ENCODE data around the gene GALM.

DNA sequence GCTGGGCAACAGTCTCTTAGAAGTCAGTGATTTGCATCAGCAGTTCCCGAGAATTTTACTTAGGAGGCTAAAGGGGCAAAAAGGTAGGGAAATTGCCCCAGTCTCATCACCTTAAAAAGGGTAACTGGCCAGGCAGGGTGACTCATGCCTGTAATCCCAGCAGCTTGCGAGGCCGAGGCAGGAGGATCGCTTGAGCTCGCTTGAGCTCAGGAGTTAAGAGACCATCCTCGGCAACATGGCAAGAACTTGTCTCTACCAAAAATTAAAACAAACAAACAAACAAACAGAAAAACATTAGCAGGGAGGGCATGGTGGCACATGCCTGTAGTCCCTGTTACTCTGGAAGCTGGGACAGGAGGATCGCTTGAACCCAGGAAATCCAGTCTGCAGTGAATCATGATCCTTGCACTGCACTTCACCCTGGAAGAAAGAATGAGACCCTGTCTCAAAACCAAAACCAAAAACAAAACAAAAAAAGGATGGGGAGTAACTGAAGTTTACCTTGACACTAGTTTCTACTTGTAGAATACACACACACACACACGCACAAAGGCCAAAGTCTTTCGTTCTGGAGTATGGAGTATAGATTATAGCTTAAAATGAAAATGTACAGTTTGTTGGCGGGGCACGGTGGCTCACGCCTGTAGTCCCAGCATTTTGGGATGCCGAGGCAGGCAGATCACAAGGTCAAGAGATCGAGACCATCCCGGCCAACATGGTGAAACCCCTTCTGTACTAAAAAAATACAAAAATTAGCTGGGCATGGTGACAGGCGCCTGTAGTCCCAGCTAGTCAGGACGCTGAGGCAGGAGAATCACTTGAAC, 109.4 kb downstream of the GALM start:
- TF ChIP-seq POLR2A (IDR thresholded peaks at IDR 0.05), result no peak
- TF ChIP-seq, protein P1, sequence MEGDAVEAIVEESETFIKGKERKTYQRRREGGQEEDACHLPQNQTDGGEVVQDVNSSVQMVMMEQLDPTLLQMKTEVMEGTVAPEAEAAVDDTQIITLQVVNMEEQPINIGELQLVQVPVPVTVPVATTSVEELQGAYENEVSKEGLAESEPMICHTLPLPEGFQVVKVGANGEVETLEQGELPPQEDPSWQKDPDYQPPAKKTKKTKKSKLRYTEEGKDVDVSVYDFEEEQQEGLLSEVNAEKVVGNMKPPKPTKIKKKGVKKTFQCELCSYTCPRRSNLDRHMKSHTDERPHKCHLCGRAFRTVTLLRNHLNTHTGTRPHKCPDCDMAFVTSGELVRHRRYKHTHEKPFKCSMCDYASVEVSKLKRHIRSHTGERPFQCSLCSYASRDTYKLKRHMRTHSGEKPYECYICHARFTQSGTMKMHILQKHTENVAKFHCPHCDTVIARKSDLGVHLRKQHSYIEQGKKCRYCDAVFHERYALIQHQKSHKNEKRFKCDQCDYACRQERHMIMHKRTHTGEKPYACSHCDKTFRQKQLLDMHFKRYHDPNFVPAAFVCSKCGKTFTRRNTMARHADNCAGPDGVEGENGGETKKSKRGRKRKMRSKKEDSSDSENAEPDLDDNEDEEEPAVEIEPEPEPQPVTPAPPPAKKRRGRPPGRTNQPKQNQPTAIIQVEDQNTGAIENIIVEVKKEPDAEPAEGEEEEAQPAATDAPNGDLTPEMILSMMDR (IDR thresholded peaks at IDR 0.05), result no peak
